ENCODE results near the gene CCDC185.

CCDC185 gene

DNA sequence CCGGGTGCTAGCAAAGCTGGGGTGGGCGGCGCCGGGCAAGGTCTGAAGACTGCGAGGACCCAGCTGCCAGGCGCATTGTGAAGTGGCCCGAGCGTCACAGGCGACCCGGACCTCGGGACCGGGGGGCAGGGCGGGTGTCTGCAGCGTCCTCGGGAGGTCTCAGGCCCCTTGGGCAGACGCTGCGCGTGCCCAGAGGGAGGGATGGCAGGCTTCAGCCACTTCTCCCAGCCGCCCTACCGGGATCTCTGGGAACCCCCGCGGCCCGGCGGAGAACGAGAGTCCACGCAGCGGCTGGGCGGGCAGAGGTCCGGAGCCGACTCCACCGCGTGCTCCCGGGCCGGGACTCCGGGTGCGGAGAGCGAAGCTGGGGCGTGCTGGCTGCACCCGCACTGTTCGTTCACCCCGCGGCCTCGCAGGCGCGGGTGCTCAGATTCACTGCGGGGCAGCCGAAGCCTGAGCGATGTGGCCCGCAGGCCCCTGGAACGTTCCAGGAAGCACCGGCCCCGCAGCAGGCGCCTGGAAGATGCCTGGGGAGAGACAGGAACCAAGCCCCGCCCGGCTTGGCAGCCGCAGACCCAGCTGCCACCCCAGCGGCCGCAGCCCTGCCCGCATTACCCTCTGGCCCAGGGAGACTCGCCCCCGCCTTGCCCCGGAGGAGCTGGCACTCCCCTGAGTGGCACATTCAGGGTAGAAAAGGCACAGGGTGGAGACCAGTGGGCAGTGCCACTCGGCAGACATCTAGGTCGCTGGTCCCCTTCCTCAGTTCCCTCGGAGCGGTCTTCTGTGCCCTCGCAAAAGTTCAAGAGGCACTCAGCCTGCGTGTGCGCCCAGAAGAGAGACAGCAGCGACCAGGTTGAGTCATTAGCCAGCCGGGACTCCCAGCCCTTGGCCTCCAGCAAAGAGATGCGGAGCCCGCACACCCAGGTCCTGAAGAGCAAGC lies at the start of gene CCDC185:
Gene CCDC185, plus strand, starts transcription at position 141 of the 940 bp plus-strand sequence. Its CDS starts 61 bp downstream, at position 202.
- DNase-seq = no peak

DNA sequence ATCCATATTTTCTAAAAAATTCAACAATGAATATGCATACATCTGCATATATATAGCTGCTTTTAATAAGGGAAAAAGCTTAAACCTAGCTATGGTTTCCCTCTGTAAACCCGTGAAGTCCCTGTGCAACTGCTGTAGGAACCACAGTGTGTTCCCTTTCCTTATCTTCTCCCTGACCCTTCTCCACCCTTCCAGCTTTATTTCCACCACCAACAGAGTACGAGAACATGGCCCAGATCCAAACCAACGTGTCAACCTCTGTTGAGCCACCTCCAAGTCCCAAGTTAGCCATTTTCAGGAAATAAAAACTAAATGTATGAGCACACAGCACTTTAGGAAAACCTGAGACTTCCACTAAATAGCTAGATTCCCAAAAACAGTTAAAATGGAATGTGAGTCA lies 49.5 kb upstream of the CCDC185 start:
- no peak for DNase-seq

DNA sequence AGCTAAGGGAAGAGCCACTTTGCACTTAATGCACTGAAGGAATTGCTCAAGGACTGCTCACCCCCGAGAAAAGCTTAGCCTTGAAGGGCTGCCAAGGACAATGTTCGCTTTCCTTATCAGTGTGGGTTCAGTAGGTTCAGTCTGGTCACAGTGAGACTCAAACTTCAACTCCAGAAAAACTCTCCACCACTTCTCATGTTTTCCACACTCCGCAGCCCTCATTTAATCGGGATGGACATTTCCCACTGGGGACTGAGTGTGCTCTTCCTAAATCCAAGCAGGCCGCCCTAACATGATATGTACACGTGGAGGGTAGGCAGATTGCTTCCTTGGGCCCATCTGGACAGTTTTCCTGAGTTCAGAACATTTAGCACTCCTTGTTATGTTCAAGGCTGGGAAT lies 48.7 kb upstream of the CCDC185 start:
- no peak for DNase-seq

DNA sequence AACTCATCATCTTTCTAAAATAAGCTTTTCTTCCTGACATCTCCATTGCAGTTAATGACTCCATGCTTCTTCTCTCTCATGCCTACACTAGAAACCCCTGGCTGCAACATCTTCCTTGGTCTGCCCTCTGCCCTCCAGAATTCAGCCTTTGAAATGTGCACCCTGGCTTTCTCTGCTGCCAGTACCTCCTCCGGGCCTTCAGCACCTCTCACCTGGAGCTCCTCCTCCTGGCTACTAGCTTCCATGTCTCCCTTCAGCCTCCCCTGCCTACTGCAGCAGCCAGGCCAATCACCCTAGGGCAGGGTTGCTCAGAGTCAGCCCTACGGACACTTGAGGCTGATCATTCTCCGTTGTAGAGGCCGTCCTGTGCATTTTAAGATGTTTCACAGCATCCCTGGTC lies 47.5 kb upstream of the CCDC185 start:
- DNase-seq = no peak

DNA sequence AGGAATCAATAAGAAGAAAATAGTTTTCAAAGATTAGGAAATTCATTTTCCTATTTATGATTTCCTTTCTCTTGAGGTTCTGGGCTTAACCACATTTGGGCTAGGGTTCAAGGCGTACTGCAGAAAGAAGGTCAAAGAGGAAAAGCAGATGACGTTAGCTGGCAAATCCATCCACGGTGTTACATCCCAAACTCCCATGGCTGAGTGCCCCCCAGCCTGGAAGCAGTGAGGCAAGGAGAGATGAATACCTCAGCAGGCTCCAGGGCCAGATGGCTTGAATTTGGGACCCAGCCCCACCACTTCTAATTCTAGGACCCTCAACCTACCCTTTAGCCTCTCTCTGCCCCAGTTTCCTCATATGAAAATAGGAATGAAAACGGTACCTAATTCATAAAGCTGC lies 46.9 kb upstream of the CCDC185 start:
- no peak for DNase-seq

DNA sequence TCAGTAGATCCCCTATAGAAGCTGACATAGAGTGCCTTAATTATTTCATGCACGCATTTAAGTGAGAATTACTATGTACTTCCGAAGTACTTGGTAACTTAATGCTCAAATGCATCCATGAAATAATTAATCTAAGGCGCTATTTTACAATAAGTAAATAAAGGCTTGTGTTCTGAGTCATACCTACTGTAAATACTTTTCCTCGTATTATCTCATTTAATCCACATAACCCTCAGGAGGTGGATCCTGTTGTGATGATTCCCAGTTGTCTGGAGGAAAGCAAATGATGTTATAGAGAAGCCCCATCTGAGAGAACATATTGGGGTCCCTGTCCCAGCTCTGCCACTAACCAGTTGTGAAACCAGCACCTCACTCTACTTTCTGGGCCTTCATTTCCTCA lies 45.6 kb upstream of the CCDC185 start:
- DNase-seq = no peak

DNA sequence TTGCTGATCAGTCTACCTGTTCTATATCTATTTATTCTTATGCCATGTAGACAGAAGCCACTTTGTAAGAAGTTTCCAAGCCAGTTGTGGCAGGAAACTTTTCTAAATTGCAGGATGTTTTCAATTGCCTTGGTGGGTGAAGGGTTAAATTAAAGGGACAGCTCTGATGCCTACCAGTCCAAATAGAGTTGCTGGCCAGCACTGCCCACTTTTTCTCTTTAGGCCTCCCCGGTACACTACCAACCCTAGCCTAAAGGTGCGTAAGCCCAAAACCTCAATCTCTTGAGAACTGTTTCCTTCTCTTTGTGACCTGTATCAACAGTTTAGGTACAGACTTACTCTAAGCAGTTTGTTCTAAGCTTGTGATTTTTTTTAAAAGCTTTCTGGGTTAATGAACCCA lies 44.8 kb upstream of the CCDC185 start:
- no peak for DNase-seq

DNA sequence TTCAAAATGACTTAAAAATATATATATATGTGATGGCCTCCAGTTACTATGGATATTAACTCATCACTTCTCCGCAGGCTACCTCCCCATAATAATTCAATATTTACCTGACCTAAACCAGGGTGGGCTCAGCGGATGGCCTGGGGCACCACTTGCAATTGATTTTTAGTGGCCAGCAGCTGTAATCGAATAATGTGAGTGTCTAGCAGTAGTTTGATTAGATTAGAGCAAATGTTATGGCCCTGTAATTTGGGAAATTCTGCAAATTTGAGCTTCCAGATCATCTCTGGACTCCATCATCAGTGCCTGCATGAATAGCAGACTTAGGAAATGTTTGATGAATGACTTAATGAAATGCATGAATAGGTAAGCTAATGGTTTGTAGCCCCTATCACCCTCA lies 44.0 kb upstream of the CCDC185 start:
- DNase-seq = no peak

DNA sequence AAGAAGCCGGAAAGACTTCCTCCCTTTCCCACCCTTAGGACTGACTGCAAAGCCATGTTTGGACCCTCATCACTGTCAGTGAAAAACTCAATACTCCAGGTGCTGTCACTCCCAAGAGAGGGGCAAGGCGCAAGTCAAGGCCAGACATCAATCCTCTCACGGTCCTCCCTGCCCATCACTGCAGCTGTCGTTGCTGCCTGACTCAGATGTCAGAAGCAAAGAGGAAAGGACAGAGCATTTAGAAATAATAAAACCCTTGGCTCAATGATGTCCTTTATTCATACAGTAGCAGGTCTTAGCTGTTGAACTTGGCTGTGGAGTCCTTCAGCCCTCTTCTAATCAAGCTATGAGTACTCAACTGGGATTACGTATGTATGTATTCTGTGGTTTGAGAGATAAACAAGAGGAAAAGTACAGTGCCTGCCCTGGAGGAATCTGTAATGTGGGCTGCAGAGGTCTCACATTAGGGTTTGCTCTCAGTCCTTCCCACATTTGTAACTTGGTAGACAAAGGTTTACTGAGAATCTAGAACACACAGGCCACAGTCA lies 42.8 kb upstream of the CCDC185 start:
- DNase-seq = no peak

DNA sequence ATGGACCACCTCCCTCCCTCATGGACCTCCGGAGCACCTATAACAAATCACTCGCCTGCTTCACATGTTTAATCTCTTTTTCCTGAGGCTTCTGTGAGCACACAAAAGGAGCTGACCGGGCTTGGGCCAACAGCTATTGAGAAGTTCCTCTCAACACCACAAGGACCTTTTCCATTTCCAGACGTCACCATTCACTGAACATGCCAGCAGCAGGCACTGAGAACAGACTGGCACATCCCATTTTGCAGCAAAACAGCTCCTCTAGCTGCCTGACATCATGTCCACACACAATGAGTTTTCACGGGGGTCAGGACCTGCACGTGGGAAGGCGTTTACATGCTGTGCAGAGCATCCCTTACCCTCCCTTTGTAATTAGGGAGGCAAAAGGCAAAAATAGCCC lies 40.3 kb upstream of the CCDC185 start:
- no peak for DNase-seq

DNA sequence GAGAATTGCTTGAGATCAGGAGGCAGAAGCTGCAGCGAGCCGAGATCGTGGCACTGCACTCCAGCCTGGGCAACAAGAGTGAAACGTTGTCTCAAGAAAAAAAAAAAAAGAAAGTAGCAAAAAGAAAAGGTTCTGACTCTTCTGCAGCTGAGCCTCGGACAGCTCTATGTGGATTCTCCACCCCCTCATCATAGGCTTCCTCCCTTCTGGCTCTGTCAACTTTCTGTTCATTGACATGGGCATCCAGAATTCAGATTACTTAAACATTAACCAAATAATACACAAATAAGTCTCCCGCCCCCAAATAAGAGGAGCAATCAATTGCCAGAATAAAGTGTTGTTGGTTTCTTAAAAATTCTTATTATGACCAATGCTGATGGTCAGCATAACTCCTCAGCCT lies 39.3 kb upstream of the CCDC185 start:
- no peak for DNase-seq

DNA sequence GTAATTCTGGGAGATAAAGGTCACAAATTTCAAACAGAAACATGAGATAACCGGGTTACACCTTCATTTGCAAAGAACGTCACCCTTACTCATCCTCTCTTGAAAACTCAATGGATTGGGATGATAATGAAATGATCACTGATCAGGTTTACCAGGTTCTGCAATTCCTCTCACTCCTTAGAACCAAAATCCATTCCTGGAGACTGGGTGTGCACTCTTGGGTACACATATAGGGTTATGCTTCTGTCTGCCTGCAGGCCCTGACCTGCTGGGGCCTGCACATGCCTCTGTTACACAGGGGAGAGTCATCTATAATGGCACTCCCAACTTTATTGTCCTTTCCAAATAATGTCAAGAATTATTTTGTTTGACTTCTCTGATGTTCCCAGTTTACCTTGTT lies 37.5 kb upstream of the CCDC185 start:
- DNase-seq = no peak

DNA sequence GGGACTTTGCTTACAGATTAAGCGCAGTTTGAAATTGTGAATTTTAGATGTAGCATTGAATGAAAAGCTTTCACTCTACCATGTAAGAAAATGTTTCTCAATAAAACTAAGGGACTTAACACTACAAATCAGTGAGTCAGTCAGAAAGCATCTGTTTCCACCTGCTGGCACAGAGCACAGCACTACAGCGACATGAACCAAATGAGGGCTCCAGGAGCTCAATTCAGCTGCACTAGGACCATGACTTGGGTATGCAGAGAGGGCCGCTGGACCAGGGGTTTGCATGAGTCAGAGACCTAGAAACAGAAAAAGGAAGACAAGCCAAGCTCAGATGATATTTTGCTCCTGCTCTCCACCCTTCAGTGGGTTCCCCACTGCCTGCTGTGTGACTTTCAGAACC lies 34.4 kb upstream of the CCDC185 start:
- no peak for DNase-seq

DNA sequence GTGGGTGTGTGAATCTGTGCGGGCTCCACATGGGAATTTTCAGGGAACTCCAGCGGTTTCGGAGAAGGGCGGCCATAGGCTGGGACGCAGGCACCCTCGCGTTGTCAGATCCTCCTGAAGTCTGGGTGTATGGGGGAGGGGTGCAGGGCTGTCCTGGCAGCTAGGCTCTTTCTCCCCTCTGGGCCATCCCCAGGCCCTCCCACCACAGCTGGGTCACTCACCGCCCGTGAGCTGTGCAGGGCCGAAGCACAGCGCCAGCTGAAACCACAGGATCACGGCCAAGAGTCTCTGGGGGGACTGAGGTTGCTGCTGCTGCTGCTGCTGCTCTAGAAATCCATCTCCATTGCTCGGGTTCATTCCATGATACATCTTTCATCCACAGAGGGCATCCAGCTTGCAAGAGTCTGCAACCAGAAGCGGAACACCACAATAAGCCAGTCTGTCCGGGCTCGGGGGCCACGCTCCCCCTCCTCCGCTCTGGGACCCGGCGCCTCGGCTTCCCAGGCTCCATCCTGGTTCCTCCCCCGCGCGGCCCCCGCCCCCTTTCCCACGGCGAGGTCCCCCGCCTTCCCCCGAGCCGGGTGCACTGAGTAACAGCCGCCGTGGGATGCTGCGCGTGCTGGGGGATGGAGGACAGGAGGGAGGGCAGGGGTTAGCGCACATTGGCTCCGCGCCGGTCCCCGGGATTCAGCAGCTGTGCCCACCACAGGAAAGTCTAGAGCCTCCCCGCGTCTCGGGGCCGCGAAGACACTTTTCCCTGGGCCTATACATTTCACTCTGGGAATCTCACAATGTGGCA lies 30.0 kb upstream of the CCDC185 start:
- DNase-seq = peak; percentile 51

DNA sequence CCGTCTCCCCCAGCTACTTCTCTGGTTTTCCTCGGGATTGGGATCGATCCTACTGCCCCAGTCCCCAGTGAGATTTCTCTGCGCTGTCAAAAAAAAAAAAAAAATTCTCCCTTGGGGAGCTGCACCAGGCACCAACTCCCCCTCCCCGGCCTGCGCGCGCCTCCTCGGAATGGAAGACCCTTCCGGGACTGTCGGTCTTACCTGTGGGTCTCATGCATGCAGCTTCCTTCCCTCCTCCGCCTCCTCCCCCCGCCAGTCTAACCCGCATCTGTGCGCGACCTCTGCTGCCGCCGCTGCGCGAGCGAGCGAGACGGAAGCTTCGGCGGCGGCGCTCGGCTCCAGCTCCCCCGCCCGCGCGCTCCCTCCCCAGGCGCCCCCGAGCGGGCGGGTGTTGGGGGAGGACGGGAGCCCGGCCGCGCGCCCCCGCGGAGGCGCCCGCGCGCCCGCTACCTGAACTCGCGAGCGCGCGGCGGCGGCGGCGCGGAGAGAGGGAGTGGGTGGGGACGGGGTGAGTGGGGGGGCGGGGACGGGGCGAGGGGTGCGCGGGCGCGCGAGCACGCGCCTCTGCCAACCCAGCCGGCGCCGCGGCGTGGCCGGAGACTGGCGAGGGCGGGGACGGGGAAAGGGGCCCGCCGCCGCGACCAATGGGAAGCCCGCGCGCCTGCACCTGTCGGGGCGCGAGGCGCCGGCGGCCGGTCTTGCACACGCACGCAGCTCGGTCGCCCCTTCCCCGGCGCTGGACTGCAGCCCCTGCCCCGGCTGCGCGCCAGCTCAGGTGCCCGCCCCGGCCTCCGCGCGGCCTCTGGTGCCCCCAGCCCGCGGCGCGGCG lies 29.1 kb upstream of the CCDC185 start, which contains the start of gene SUSD4:
Gene SUSD4, minus strand, starts transcription at position 321 of the 829 bp plus-strand sequence. CDS start 751 bp downstream, outside the sequence.
- DNase-seq = peak; percentile 73

DNA sequence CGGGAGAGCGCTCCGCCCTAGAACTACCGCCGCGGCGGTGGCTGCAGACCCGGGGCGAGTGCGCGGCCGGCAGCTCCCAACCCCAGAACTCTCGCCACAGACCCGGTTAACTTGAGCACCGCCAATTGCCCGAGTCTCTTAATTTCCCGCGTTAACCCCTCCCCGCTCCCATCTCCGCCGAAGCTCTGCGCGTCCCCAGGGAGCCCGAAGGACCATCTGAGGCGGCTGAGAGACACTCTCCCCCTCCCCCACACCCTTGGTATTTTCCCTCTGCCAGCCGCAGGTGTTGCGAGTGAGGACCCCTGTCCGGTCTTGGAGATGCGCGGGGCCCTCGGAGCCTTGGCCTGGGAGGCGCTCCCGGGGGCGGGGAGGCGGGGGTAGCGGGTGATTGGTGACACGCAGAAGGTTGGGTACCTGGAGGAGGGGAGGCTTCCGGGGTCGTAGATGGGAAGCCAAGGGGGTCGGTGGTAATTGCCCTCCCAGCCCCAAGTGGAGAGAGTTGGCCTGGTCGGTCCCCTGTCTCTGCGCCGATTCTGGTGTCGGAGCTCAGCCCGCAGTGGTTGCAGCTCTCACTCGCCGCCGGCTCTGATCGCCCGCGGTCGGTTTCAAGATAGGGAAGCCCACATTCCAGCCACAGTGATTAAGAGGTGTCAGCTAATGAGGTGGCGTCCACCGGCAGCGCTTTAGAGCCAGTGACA lies 28.4 kb upstream of the CCDC185 start:
- DNase-seq = peak; percentile 40

DNA sequence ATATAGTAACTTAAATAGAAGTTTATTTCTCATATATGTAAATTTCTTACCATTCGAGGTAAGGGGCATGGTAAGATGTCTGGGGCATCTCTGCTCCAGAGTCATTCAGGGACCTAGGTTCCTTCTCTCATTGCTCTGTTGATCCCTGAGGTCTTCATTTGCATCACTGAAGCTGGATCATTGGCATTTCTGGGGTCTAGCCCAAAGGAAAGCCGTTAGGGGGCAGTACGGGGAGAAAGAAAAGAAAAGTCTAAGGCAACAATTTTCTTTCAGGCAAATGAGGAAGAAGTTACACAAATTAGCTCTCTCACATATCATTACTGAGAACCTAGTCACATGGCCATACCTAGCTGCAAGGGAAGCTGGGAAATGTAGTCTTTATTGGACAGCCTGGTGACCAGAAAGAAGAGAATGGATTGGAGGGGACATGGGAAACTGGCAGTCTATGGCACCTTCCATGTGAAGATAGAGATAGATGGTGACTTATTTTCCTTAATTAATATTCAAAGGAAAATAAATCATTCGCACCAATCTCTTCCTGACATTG lies 19.1 kb upstream of the CCDC185 start:
- no peak for DNase-seq

DNA sequence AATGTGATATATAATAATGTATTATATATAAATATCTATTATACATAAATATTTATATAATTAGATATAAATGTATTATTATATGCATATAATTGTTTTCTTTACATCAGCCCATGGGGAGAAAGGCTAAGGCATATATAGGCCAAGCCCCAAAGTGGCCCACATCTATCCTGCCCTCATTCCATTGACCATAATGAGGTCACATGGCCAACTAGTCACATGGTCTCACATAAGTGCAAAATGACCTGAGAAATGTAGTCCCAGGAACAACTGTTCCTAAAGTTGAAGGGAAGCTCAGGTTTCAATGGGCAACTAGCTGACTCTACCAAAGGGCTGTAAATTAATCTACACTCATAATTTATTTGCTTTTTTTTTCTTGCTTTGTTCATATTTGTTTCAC lies 14.5 kb upstream of the CCDC185 start:
- no peak for DNase-seq

DNA sequence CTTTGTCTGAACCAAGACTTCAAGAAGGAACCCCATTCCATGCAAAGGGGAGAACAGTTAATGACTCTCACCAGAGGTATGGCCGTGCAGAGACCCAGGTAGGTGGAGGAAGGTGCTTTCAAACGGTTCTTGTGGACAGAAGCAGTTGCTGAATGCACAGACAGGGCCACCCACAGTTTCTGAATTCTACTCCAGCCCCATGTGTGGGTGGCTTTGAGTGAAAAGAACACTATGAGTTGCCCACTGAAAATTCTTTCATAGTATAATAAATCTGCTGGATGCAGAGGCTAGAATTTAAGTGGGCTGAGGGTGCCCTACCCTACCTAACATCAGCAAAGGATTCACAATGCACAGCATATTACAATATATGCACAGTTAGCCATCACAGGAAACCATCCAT lies 7.2 kb upstream of the CCDC185 start:
- no peak for DNase-seq

DNA sequence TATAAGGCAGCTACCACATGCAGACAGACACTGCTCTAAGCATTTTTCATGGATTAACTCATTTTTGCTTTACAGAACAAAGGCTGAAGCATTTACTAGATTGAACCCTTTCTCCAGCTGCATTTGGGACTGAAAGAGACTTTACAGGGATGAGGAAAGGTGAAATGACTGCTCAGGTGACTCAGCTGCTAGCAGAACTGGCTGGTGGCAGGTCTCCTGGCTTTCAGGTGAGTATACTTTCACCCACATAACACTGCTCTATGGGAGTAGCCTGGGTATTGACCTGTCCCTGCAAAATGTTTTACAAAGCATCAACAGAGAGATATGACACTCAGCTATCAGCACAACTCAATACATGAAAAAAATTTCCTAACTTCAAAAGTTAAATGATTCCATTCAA lies 2.6 kb upstream of the CCDC185 start:
- no peak for DNase-seq

DNA sequence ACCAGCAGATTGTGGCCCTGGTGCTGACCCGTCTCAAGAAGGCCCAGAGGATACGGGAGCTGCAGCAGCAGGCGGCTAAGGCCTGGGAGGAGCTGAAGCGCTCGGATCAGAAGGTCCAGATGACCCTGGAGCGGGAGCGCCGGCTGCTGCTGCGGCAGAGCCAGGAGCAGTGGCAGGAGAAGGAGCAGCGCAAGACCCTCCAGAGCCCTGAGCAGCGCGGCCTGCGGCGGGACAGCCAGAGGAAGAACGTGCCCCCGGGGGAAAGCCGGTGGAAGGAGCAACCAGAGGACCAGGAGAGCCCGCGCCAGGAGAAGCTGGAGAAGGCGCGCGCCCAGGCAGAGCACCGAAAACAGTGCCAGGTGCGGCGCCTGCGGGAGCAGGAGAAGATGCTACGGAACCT lies 1.0 kb downstream of the CCDC185 start:
- no peak for DNase-seq

DNA sequence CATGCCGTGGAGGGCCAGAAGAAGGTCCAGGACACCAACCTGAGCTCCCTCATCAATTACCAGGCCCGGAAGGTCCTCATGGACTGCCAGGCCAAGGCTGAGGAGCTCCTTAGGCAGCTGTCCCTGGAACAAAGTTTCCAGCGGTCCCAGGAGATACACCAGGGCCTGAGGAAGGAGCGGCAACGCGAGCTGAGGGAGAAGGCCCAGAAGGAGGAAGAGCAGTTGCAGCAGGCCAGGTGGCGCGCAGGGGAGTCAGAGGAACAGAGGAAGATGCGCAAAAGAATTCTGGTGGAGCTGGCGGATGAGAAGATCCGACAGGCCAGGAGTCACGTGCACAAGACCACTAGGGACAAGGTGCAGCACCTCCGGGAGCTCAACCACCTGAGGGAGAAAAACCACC lies 1.5 kb downstream of the CCDC185 start:
- no peak for DNase-seq
